Testis (tissue), 3 donors: ENCODE data around the gene PLCH2. TPM values are rescaled to one million over a fixed set of nuclear protein-coding genes. Genes with fewer than 3 reads are reported as not detected.

ENCODE experiments used
- DNase-seq: peaks from one replicate; pipeline ENCODE4 v3.0.0-alpha.2; 2019
- H3K27ac ChIP-seq, 2 donors: fragments of 200-600 bp; sonication (generic); one replicate each; pipeline ENCODE4 v1.5.1; 2019
- H3K27me3 ChIP-seq: fragments of 200-600 bp; sonication (generic); one replicate; pipeline ENCODE4 v1.5.1; 2019
- H3K36me3 ChIP-seq: fragments of 200-600 bp; sonication (generic); one replicate; pipeline ENCODE4 v1.5.1; 2017; ENCODE audit warnings: low read depth; ENCODE audit errors: missing control alignments
- H3K4me1 ChIP-seq: fragments of 200-600 bp; sonication (generic); one replicate; pipeline ENCODE4 v1.5.1; 2019
- H3K4me3 ChIP-seq, 2 donors: fragments of 200-600 bp; sonication (generic); one replicate each; pipeline ENCODE4 v1.5.1; 2017 to 2019
- H3K9me3 ChIP-seq: fragments of 200-600 bp; sonication (generic); one replicate; pipeline ENCODE4 v1.5.1; 2017
- CTCF ChIP-seq, 3 experiments: fragments of 450-650 bp in 2 of 3; fragments of 200-600 bp in 1 of 3; sonication (generic) in 1 of 3; IDR thresholded peaks; one replicate each; pipeline ENCODE4 v1.5.1; 2016 to 2019; ENCODE audit warnings: antibody characterized with exemption in 3 of 3, mild to moderate bottlenecking in 2 of 3, moderate library complexity in 1 of 3
- POLR2A ChIP-seq: fragments of 450-650 bp; IDR thresholded peaks from one replicate; pipeline ENCODE4 v1.6.1; 2017; ENCODE audit warnings: antibody characterized with exemption, mild to moderate bottlenecking, moderate library complexity
- whole genome bisulfite sequencing, 2 donors: methylation state at CpG; one replicate each; pipeline ENCODE4 v1.1.5; 2018; 5-methylcytosine and 5-hydroxymethylcytosine counted together
- intact Hi-C: fragments of 100-400 bp; cut with DNase I; formaldehyde crosslinking; loops from one replicate; pipeline ENCODE4 v1.15.1; 2023; ENCODE audit warnings: low total_unique reads
- polyA plus RNA-seq: library from polyadenylated mRNA; stranded (reverse); fragments of 350-450 nt; fragmentation: Illumina TruSeq; extraction: RNeasy Lipid Tissue Mini Kit (QIAGEN cat#74804); gene quantifications from one replicate; pipeline ENCODE4 v1.2.3, GENCODE V29; 2014; ENCODE audit warnings: low read depth, low replicate concordance; ENCODE audit not compliant: insufficient read depth
- total RNA-seq, 2 donors: library from RNA; depleted of rRNA; stranded (reverse); fragments of >200 nt; gene quantifications; one replicate each; pipeline ENCODE4 v1.2.3, GENCODE V29; 2016

The PLCH2 gene
- total and polyA plus RNA-seq, 3 donors from 2014 or later, result 2.7 to 6.5 (median 5.7) TPM

- intact Hi-C loops, result no loop called here
- 86 to 88% methylated on average over 14 to 31 of the region's 31 CpGs for WGBS, 2 donors
- Histone ChIP-seq H3K9me3 (no peaks in the 10 kb centered on the region), H3K27ac (no peak overlapping the region), H3K27me3 (no peaks in the 10 kb centered on the region), H3K36me3 (no peaks in the 10 kb centered on the region), H3K4me3 (no peak overlapping the region), H3K4me1 (no peaks in the 10 kb centered on the region)
- no peak for DNase-seq
- TF ChIP-seq POLR2A (no peak), CTCF (IDR thresholded peaks at IDR 0.05) (no peak)
Measured at GRCh38 chr1:2512862-2513421, 36.9 kb downstream of the PLCH2 start.

- H3K27me3 ChIP-seq, result no peaks in the 10 kb centered on the region
- no peak for DNase-seq
- H3K4me3 ChIP-seq, result no peak overlapping the region
- 93 to 95% methylated on average over 11 to 40 of the region's 43 CpGs for WGBS, 2 donors
- intact Hi-C loops, result no loop called here
- H3K9me3 ChIP-seq, result no peaks in the 10 kb centered on the region
- no peak overlapping the region for H3K27ac ChIP-seq
- no peaks in the 10 kb centered on the region for H3K4me1 ChIP-seq
- no peak for TF ChIP-seq POLR2A
- TF ChIP-seq CTCF (IDR thresholded peaks at IDR 0.05), result no peak
- H3K36me3 ChIP-seq, result peaks cover 2% of the 10 kb centered on the region
Measured at GRCh38 chr1:2513939-2514652, 38.0 kb downstream of the PLCH2 start.

GRCh38 chr1:2514863-2515762 lies 39.0 kb downstream of the PLCH2 start:
- H3K9me3 ChIP-seq, result no peaks in the 10 kb centered on the region
- no peak for DNase-seq
- H3K27ac ChIP-seq, result no peak overlapping the region
- H3K4me3 ChIP-seq, result no peak overlapping the region
- no peaks in the 10 kb centered on the region for H3K4me1 ChIP-seq
- H3K27me3 ChIP-seq, result no peaks in the 10 kb centered on the region
- WGBS, 2 donors, result 91 to 92% methylated on average over 20 to 45 of the region's 45 CpGs
- H3K36me3 ChIP-seq, result peaks cover 2% of the 10 kb centered on the region
- intact Hi-C loops, result no loop called here
- TF ChIP-seq CTCF (IDR thresholded peaks at IDR 0.05) (no peak), POLR2A (no peak)

GRCh38 chr1:2515763-2516080 lies 39.6 kb downstream of the PLCH2 start:
- TF ChIP-seq POLR2A (no peak), CTCF (IDR thresholded peaks at IDR 0.05) (no peak)
- no peaks in the 10 kb centered on the region for H3K9me3 ChIP-seq

More at GRCh38 chr1:2515763-2516080, 39.6 kb downstream of the PLCH2 start:
- H3K36me3 ChIP-seq, result peaks cover 2% of the 10 kb centered on the region
- H3K4me3 ChIP-seq, result no peak overlapping the region
- no peaks in the 10 kb centered on the region for H3K27me3 ChIP-seq
- no peak overlapping the region for H3K27ac ChIP-seq
- WGBS, 2 donors, result 92 to 95% methylated on average over 9 to 11 of the region's 11 CpGs
- H3K4me1 ChIP-seq, result no peaks in the 10 kb centered on the region
- intact Hi-C loops, result no loop called here
- DNase-seq, result no peak
